Coronary artery (tissue), 2 donors: ENCODE data around the gene RETREG1.
A peak's percentile ranks its signal among the peaks of the same experiment; 100 is the strongest.

ENCODE experiments used
- DNase-seq: peaks from one replicate; pipeline ENCODE4 v3.0.0-alpha.2; 2017; ENCODE audit warnings: low spot score
- H3K27ac ChIP-seq, 2 donors: fragments of 200-600 bp; sonication (generic); one replicate each; pipeline ENCODE4 v1.5.1; 2016 to 2019
- H3K4me3 ChIP-seq: fragments of 200-600 bp; sonication (generic); 2 replicates; pipeline ENCODE4 v1.5.1; 2016; ENCODE audit warnings: mild to moderate bottlenecking, moderate library complexity
- TF ChIP-seq, protein P1 (sequence below): fragments of 200-600 bp; sonication (generic); IDR thresholded peaks from one replicate; pipeline ENCODE4 v1.5.1; 2019; ENCODE audit warnings: antibody characterized with exemption

RETREG1 gene

DNA sequence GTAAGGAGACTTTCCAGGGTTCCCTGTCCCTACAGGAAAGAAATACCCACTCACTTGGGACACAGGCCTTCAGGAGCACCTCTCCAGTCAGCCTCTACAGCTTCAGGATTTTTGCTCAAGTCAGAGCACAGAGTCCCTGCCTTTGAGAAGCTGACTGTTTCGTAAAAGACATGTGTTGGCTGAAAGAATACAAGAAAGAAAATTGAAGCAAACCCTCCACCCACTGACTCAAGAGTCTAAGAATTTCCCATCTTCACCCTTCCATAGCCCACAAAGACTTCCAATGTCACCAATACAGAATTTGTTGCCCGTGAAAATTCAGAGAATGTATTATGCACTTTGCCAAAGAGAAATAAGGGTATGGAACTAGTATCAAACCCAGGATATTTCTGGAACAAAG lies 98.2 kb downstream of the RETREG1 start:
- TF ChIP-seq, protein P1, sequence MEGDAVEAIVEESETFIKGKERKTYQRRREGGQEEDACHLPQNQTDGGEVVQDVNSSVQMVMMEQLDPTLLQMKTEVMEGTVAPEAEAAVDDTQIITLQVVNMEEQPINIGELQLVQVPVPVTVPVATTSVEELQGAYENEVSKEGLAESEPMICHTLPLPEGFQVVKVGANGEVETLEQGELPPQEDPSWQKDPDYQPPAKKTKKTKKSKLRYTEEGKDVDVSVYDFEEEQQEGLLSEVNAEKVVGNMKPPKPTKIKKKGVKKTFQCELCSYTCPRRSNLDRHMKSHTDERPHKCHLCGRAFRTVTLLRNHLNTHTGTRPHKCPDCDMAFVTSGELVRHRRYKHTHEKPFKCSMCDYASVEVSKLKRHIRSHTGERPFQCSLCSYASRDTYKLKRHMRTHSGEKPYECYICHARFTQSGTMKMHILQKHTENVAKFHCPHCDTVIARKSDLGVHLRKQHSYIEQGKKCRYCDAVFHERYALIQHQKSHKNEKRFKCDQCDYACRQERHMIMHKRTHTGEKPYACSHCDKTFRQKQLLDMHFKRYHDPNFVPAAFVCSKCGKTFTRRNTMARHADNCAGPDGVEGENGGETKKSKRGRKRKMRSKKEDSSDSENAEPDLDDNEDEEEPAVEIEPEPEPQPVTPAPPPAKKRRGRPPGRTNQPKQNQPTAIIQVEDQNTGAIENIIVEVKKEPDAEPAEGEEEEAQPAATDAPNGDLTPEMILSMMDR: no peak
- Histone ChIP-seq H3K4me3 (no peak overlapping the region), H3K27ac (no peak overlapping the region)
- DNase-seq: no peak

DNA sequence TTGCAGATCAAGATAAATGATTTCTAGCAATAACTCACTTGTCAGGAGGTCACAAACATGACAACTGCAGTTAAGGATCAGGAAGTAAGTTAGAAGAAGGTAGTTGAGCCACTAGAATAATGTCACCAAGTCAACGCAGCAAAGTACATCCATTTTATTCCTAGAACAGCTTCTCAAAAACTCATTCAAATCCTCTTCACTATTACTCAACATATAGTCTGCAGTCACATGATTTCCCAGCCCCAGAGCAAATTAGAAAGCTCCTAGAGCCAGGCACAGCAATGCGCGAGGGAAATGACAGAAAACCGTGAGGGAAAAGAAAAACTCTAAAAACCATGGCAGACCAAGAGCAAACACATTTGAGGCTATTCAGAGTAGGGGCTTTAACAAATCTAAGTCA lies 101.3 kb downstream of the RETREG1 start:
- no peak for DNase-seq
- TF ChIP-seq, protein P1: no peak
- no peak overlapping the region for H3K27ac ChIP-seq
- H3K4me3 ChIP-seq: no peak overlapping the region

DNA sequence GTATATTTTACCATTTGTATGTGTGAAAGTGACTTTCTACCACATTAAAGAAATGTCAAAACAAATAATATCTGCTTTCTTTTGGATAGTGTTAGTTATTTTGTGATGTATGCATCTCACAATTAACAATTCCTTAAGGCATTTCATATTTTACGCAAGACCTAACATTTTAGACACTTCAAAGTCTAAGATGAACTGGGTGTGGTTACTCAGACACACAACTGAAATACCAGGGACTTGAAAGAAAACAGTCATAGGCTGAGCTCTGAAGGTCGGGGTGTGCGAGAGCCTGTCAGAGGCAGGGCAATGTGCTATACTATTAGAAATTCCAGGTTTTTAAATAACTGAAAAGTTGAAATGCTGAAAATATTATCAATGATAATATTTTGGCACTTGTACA lies 106.7 kb downstream of the RETREG1 start:
- DNase-seq: no peak
- H3K27ac ChIP-seq: peak overlapping the region in 1 of 2 donors; percentile 68
- TF ChIP-seq, protein P1: no peak
- H3K4me3 ChIP-seq: no peak overlapping the region

DNA sequence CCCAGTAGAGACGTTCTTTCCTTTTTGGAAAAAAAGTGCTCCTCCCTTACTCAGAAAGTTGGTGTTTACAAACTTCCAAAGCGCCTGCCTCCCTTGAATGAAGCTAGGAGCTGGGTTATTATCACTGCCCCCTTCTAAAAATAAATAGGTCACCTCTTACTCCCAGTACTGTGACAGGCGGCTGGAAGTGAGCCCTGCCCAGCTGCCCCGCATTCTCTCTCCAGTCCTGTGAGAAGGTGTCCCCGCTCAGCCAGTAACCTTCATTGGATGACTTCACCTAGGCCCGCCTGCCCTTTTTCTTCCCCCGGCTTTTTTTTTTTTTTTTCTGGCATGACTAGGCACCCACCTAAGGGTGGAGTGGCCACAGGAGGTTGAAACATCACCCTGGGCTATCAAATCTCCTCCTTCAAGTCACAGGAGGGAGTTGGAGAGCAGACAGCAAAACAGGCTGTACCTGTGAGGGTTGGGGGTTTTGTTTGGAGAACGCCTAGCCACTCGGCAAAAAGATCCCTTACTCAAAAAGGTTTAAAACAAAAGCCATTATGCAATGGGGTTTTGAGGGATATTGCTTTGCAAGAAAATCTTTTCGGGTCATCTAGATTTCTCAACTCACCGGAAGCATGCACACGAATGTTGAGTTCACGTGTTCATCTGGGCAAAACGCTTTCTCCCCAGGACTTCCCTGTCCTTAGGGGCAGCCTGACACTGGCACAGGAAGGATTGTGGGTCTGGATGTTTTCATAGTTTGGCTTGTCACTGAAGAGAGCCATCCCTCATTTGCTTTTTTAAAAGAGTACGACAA lies 107.9 kb downstream of the RETREG1 start:
- Histone ChIP-seq H3K27ac (peak overlapping the region; percentile 39 to 68), H3K4me3 (peak overlapping the region; percentile 45)
- DNase-seq: no peak
- TF ChIP-seq, protein P1: no peak

DNA sequence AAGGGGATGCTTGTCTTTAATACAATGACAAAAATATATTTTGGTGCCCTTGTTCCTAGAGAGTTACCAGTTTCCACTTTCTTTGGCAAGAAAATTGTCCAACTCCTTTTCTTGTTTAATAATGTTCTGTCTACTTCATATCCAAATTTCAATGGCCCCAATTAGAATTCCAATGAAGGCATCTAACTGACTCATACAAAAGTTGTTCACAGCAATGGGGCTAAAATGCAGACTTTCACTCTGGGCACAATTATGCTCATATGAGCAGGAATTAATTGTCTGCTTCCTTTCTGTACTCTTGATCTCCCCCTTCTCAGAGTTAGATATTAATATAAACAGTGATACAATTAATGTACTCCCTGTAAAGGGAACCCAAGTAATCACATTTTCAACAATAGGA lies 109.1 kb downstream of the RETREG1 start:
- no peak overlapping the region for H3K4me3 ChIP-seq
- H3K27ac ChIP-seq: no peak overlapping the region
- TF ChIP-seq, protein P1: no peak
- DNase-seq: no peak

DNA sequence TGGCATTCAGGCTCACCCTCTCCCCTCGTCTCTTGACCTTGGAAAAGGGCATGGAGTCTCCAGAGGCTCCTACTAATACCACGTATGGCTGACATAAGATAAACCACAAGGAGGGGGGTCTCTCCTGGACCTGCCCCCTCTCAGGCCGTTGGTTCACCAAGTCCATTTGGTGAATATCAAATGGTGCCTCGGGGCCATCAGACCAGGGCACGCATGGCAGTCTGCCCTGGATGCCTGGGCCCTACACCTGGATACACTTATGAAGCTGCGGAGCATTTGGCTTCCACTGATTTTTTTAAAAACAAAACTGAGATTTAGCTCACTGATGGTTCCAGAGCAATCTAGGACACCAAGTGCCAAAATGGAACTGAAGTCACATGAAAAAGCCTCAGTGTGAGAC lies 110.9 kb downstream of the RETREG1 start:
- no peak for DNase-seq
- Histone ChIP-seq H3K27ac (no peak overlapping the region), H3K4me3 (no peak overlapping the region)
- TF ChIP-seq, protein P1: no peak
